Left ventricle myocardium inferior (tissue), 1 donor: ENCODE data around the gene EIF5. TPM values are rescaled to one million over a fixed set of nuclear protein-coding genes. Genes with fewer than 3 reads are reported as not detected.

Experiments
- DNase-seq: peaks from one replicate; pipeline ENCODE4 v3.0.0-alpha.2; 2020
- H3K27ac ChIP-seq: fragments of 200-600 bp; replicated peaks from 2 replicates; pipeline ENCODE4 v1.8.0; 2021
- H3K27me3 ChIP-seq: fragments of 200-600 bp; 2 replicates; pipeline ENCODE4 v1.8.0; 2021; ENCODE audit warnings: low read depth
- H3K36me3 ChIP-seq: fragments of 200-600 bp; 2 replicates; pipeline ENCODE4 v1.8.0; 2021
- H3K4me1 ChIP-seq: fragments of 200-600 bp; 2 replicates; pipeline ENCODE4 v1.8.0; 2021
- H3K4me3 ChIP-seq: fragments of 200-600 bp; 2 replicates; pipeline ENCODE4 v1.8.0; 2021; ENCODE audit warnings: mild to moderate bottlenecking, moderate library complexity
- H3K9me3 ChIP-seq: fragments of 200-600 bp; replicated peaks from 2 replicates; pipeline ENCODE4 v1.8.0; 2021
- CTCF ChIP-seq: fragments of 200-600 bp; IDR thresholded peaks from 2 replicates; pipeline ENCODE4 v1.8.0; 2021; ENCODE audit warnings: antibody characterized with exemption, mild to moderate bottlenecking, borderline replicate concordance
- intact Hi-C: fragments of 100-400 bp; cut with micrococcal nuclease; formaldehyde crosslinking; loops from one replicate; pipeline ENCODE4 v1.11.0; 2022
- total RNA-seq: library from RNA; stranded (reverse); fragmentation: NEBNext Ultra II Directional; extraction: Animal tissue kit (Norgen Biotek cat#: 25700); gene quantifications from one replicate; pipeline ENCODE4 v1.2.1, GENCODE V29; 2021
- donor health status: DM: no; HTN: yes; CAD: no; lungs with severe emphysema.

The EIF5 gene
- total RNA-seq, 1 donor from 2014 or later: 260 TPM

- H3K9me3 ChIP-seq: no peaks in the 10 kb centered on the region
- no peaks in the 10 kb centered on the region for H3K4me1 ChIP-seq
- DNase-seq: no peak
- no peak overlapping the region for H3K27ac ChIP-seq
- peaks cover 10% of the 10 kb centered on the region for H3K27me3 ChIP-seq
- TF ChIP-seq CTCF: no peak
- H3K36me3 ChIP-seq: no peaks in the 10 kb centered on the region
- H3K4me3 ChIP-seq: no peak overlapping the region
- intact Hi-C loops: no loop called here
These were observed 38.7 kb downstream of the EIF5 start for GRCh38 chr14:103372552-103373304.

- intact Hi-C loops: no loop called here
These were observed 40.1 kb downstream of the EIF5 start for GRCh38 chr14:103374121-103374520.

GRCh38 chr14:103377522-103378037, 43.5 kb downstream of the EIF5 start:
- H3K4me3 ChIP-seq: no peak overlapping the region
- H3K36me3 ChIP-seq: no peaks in the 10 kb centered on the region
- DNase-seq: no peak
- H3K4me1 ChIP-seq: no peaks in the 10 kb centered on the region
- intact Hi-C loops: no loop called here
- no peaks in the 10 kb centered on the region for H3K9me3 ChIP-seq
- no peak overlapping the region for H3K27ac ChIP-seq
- peaks cover 10% of the 10 kb centered on the region for H3K27me3 ChIP-seq
- no peak for TF ChIP-seq CTCF

More at GRCh38 chr14:103374121-103374520, 40.1 kb downstream of the EIF5 start:
- no peak for TF ChIP-seq CTCF
- Histone ChIP-seq H3K27ac (no peak overlapping the region), H3K27me3 (peaks cover 10% of the 10 kb centered on the region), H3K9me3 (no peaks in the 10 kb centered on the region), H3K4me1 (no peaks in the 10 kb centered on the region), H3K36me3 (no peaks in the 10 kb centered on the region), H3K4me3 (no peak overlapping the region)
- no peak for DNase-seq

GRCh38 chr14:103378038-103378854, 44.2 kb downstream of the EIF5 start:
- intact Hi-C loops: no loop called here
- Histone ChIP-seq H3K36me3 (no peaks in the 10 kb centered on the region), H3K4me3 (no peak overlapping the region), H3K4me1 (no peaks in the 10 kb centered on the region), H3K27me3 (peaks cover 10% of the 10 kb centered on the region), H3K9me3 (no peaks in the 10 kb centered on the region), H3K27ac (no peak overlapping the region)
- no peak for DNase-seq
- TF ChIP-seq CTCF: no peak

- DNase-seq: no peak
- H3K27ac ChIP-seq: no peak overlapping the region
- no peaks in the 10 kb centered on the region for H3K9me3 ChIP-seq
- intact Hi-C loops: no loop called here
- H3K27me3 ChIP-seq: peaks cover 6% of the 10 kb centered on the region
- H3K4me1 ChIP-seq: peaks cover 15% of the 10 kb centered on the region
- no peaks in the 10 kb centered on the region for H3K36me3 ChIP-seq
- H3K4me3 ChIP-seq: no peak overlapping the region
- TF ChIP-seq CTCF: no peak
These were observed 46.8 kb downstream of the EIF5 start for GRCh38 chr14:103380719-103381377.
